Measurements from ENCODE around the gene KIRREL3.

KIRREL3 gene

DNA sequence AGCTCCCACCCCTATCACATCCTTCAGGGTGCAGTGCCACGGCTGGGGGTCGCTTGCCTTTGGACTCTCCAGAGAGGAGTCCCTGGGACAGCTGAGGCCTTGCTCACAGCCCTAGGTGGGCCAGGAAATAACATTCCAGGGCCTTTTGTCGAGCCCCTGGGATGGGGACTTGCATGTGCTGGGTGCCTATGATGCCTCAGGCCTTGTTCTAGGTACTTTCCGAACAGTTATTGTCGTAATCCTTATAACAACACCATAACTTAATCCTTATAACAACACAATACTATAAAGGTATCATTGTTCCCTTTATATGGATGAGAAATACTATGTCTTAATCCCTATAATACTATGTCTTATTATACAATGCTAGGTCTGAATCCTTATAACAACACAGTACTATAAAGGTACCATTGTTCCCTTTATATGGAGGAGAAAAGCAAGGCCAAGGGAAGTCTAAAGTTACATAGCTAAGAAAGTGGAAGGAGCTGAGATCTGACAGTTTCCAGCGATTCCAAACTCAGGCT is 408.5 kb downstream of the KIRREL3 start:
- DNase-seq, result no peak

- no peak for DNase-seq
Observed at GRCh38 chr11:126589492-126589803, 411.1 kb downstream of the KIRREL3 start.

DNA sequence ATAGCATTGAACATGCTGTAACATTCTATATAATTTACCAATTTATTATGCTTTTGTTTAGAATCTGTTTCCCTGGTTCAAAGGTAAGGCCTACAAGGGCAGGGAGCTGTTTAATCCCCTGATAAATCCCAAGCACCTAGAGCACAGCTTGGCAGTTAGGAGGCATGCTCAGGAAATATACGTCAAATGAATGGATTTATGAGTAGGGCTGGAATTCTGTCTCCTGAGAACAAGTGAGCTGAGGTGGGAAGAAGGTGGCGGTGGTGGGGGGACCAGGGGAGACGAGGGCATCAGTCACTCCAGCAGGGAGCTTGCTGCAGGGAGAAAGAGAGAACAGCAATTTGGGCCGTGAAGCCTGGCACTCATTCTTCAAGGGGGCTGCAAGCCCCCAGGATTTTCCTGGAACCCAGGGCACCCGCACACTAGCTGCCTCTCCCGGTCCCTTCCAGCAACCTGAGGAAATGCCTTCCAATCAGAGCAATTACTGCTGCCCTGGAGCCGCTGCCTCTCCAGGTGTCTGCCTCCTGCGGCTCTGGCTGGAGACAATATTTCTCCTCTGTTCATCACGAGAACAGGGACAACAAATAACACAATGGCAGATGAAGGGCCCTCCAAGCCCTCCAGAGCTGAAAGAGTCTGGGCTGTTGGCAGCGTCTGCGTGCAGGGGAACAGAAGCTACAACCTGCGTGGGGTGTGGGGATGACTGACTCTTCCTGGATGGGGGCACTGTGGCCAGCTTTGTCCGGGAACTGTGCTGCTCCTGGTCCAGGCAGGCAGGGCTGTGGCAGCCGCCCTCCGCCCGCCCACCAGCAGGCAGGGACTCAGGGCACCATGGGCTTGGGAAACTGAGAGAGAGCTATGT is 411.7 kb downstream of the KIRREL3 start:
- DNase-seq, result no peak

- DNase-seq, result no peak
Observed at GRCh38 chr11:126587541-126587940, 413.0 kb downstream of the KIRREL3 start.

GRCh38 chr11:126585774-126586491 is 414.6 kb downstream of the KIRREL3 start:
- peak; percentile 73 for DNase-seq

DNA sequence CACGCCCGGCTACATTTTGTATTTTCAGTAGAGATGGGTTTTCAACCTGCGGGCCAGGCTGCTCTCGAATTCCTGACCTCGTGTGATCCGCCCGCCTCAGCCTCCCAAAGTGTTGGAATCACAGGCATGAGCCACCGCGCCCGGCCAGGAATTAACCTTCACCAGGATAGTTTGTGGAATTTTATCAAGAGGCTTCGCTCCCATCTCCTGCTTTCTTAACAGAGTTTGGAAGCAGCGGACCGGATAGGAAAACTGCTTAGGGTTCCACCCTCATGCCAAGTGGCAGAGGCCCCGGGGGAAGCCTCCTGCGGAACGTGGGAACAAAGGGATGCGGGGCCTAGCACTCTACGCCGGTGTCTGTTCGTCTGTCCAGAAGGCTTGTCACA is 415.2 kb downstream of the KIRREL3 start:
- DNase-seq, result no peak

DNA sequence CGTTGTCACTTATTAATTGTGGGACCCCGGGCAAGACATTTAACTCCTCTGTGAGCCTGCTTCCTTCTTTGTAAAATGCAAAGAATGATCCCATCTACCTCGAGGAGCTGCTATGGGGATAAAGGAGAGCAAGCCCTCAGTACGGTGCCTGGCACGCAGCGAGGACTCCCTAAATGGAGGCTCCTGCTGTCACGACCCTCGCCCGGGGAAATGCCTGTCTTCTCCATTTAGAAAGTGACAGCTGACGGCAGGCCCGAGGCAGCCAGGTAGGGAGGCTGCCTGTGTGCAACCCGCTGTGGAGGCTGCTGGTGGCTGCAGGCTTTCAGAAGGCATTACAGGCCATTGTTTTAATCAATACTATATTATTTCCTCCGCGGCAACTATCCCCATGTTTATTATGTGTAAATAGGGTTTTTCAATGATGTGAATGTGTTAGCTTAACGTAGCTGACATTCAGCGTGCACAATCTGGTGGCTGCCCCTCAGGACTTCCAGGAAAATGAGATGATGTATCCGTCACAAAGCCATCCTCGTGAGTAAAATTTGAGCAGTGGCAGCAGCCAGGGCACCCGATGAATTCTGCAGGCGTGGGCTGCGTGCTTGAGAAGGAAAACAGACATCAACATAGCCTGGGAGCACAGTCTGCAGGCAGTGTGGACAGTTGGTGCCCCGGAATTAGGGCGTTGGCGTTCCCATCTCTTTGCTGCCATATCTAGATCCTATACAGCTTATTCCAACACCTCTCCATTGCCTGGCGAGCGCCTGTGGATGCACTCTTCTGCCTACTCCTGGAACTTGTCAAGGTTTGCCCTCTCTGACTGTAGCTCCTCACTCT is 416.8 kb downstream of the KIRREL3 start:
- DNase-seq, result no peak

GRCh38 chr11:126583101-126583500 is 417.5 kb downstream of the KIRREL3 start:
- DNase-seq, result no peak

GRCh38 chr11:126581871-126582648 is 418.5 kb downstream of the KIRREL3 start:
- DNase-seq, result no peak

DNA sequence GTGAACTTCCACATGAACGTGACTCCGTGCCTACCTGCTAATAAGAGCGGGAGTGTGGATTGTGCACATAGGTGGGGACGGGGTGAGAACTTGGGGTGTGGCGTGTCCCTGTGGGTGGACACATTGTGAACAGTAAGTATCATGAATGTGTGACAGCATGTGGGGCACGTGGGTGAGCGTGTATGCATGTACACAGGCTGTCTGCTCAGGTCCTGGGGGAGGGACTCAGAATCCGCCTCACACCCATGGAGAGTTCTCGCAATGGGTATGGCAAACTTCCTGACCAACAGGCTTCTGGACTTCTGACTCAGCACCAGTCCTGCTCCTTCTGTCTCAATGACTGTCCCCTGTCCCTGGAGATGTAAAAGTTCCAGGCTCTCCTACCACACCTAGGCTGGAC is 422.1 kb downstream of the KIRREL3 start:
- DNase-seq, result no peak

- DNase-seq, result no peak
Observed at GRCh38 chr11:126578021-126578420, 422.5 kb downstream of the KIRREL3 start.

DNA sequence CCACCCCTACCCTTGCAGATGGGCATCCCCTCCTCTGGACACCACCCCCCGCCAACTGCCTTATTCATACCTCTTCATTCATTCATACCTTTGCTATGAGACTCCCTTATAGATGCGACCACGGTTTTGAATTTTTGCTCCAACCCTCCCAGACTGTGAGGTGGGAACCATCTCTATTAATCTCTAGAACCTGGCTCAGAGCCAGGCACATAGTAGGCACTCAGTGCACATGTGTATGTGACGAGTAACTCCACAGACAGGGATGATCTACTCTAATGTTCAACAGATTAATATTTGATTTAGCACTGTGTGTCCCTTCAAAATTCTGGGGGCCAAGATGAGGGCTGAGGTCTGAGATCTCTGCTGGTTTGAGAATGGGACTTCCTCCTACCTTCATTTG is 424.7 kb downstream of the KIRREL3 start:
- DNase-seq, result no peak

GRCh38 chr11:126573325-126573978 is 427.1 kb downstream of the KIRREL3 start:
- DNase-seq, result no peak

GRCh38 chr11:126570489-126570888 is 430.1 kb downstream of the KIRREL3 start:
- DNase-seq, result no peak

DNA sequence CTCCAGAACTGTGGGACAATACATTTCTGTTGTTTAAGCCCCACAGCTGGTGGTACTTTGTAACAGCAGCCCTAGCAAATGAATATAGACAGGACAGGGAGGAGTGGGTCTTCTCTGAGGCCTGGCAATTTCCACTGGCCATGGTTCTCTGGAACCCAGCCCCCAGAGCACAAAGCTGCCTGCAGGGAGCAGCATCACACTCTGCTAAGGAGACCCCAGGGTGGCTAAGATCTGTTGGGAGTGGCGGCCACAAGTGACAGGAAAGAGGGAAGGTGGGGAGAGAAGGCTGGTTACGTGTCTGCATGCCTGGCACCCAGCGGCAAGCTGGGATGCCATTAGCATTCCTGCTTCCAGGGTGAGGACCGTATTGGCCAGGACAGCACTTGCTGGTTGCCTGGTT is 433.2 kb downstream of the KIRREL3 start:
- no peak for DNase-seq

DNA sequence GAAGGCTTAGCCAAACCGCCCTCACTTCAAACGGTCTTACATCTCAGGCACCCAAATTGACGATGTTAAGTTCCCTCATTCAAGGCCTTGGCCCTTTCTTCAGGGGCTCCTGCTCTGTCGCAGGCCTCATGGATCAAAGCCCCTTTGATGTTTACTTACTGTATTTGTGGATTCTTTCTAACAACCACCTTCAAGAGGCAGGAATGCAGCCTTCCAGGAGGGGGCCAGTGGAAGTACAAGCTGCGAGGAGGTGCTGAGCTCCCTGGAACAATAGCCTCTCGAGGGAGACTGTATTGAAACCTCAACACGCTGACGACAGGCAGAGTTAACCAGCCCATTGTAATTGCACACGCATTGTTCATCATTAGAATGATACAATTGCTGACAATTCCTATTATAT is 436.0 kb downstream of the KIRREL3 start:
- no peak for DNase-seq

DNA sequence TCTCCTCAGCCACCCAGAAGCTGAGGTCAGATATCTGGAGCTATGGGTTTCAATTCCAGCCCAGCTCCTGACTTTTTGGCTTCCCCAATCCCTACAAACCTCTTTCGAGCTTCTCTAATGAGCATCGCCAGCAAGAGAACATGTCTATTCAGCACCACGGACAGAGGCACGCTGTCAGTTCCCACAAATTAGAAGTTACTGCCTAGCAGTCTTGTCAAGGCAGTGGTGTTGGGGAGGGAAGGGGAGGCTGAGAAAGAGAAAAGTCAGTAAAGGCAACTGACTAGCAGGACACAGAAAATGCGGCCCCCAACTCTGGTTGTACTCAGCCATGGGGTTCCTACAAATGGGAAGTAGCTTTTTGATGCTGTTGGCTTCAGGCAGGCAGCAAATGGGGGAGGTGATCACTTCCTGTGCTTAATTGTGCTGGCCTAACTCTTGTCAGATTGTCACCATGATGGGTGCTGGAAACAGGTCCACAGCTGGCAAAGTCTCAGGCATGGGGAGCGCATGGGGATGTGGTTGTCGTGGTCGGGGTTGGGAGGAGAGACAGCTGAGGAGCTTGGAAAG is 439.2 kb downstream of the KIRREL3 start:
- DNase-seq, result no peak

GRCh38 chr11:126560221-126560620 is 440.3 kb downstream of the KIRREL3 start:
- DNase-seq, result no peak

DNA sequence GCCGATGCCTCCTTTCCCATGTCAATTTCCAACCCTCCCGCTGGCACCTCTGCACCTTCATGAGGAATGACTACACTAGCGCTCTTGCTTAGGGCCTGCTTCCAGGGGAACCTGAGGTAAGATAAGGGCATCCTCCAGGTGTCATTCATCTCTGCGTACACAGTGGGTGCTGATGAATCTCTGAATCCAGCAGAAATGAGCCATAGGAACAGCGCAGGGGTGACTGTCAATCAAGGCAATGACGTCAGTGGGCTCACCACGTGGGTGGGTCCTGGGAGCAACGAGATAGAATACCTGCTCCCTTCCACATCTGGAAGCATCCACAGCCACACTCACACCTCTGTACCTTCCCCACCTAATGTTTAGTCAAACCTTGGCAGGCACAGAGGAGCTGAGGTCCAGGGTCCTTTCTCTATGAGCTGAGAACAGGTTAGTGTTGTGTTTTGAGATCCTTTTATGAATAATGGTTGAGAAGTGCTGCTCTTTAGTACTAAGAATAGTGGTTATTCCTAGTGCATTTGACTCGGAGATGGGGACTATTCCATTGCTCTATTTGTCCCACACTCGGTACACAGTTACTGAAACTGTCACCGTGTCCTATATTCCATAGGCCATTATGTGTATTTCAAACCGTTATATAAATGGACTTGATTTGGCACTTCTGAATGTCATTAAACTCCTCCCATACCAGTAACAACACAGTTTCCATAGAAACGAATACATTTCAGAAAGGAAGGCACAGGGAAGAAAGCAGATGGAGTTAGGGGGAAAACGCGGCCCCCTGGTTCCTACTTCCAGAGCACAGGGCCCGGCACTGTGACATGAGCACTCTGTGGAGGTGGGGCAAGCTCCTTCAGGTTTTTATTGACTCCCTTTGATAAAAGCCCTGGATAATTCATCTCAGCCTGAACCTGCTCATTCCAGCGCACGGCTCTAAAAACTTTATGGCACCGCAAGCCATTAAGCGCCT is 451.7 kb downstream of the KIRREL3 start:
- DNase-seq, result no peak

- DNase-seq, result no peak
Observed at GRCh38 chr11:126547691-126548090, 452.9 kb downstream of the KIRREL3 start.
